GM23248 (cell line): ENCODE results near the gene DSE.

Source experiments
- EZH2 ChIP-seq: fragments of 200-600 bp; sonication (generic); IDR thresholded peaks from 2 replicates; pipeline ENCODE4 v1.6.1; 2018; ENCODE audit warnings: antibody characterized with exemption, mild to moderate bottlenecking; ENCODE audit not compliant: insufficient read depth, poor library complexity, severe bottlenecking
- EZH2phosphoT487 ChIP-seq: fragments of 200-600 bp; sonication (generic); IDR thresholded peaks from 2 replicates; pipeline ENCODE4 v1.6.1; 2018; ENCODE audit warnings: antibody characterized with exemption, moderate library complexity, mild to moderate bottlenecking, low read depth; ENCODE audit not compliant: insufficient read depth

DNA sequence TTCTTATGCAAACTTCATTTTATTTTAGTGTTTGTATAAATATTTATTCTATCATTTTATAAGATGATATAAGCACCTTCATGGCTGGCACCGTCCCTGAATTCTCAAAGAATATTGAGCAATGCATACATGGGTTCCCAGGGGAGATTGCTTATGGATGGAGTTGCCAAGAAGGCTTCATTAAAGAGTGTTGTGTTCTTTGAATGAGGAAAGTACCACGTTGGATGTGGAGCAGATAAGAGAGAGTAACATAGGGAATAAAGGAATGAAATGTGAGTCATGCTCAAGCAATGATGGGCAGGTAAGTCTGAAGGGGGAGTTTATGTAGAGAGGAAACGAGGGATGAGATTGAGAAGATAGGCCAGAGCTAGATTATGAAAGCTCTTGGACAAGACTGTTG, 10.3 kb downstream of the DSE start:
- TF ChIP-seq EZH2phosphoT487 (no peak), EZH2 (no peak)
